HepG2 (cell line): ENCODE data around the gene CYSRT1. TPM values are rescaled to one million over a fixed set of nuclear protein-coding genes. Genes with fewer than 3 reads are reported as not detected.

Experiments used
- ATAC-seq: fragments of 200-7000 bp; cut with Tn5 transposase; 3 replicates; pipeline ENCODE4 v1.9.1; 2020; ENCODE audit warnings: mild to moderate bottlenecking, moderate library complexity
- BruUV-seq: library from RNA; stranded (reverse); fragments of 400-500 nt; replicated peaks from 2 replicates; lab custom pipeline; 2021; lab: Mats Ljungman, UMichigan
- CTCF ChIA-PET: fragments of 300-600 bp; formaldehyde crosslinking; extraction: SDS; loops from one replicate; lab custom pipeline; 2021; ENCODE audit warnings: low total read pairs, inconsistent platforms, low intra/inter-chr PET ratio; lab: Yijun Ruan, JAX
- POLR2A ChIA-PET: fragments of 350-600 bp; sonication (Branson Sonifier 250); formaldehyde crosslinking; loops from one replicate; lab custom pipeline; 2020; ENCODE audit warnings: antibody characterized with exemption, inconsistent platforms; lab: Yijun Ruan, JAX
- DNase-seq: peaks from one replicate; pipeline ENCODE4 v3.0.0-alpha.2; 2015; ENCODE audit warnings: low spot score
- FAIRE-seq: peaks from 3 replicates; lab custom pipeline; 2011; peaks lifted over from hg19 to GRCh38; lab: Jason Lieb, UNC
- H2AFZ ChIP-seq: one replicate; pipeline ENCODE4 v1.6.1; 2011; ENCODE audit warnings: low read length, inconsistent platforms
- H3K27ac ChIP-seq: fragments of 300-600 bp; 3 replicates; pipeline ENCODE4 v1.8.0; 2011; ENCODE audit warnings: mixed run types, mild to moderate bottlenecking, mixed read lengths, low read length, inconsistent platforms; ENCODE audit not compliant: insufficient read depth; ENCODE audit errors: extremely low read length
- H3K27me3 ChIP-seq, 2 experiments: fragments of 200-600 bp in 1 of 2; 2 replicates in 1 of 2; 3 replicates in 1 of 2; pipeline versions ENCODE4 v1.6.0 to v1.8.0; 2011; ENCODE audit warnings: low read length in 2 of 2, mild to moderate bottlenecking in 2 of 2, moderate library complexity in 2 of 2, inconsistent platforms in 1 of 2; ENCODE audit not compliant: insufficient read depth in 2 of 2, control insufficient read depth in 1 of 2
- H3K36me3 ChIP-seq, 2 experiments: fragments of 200-600 bp in 1 of 2; replicated peaks in 1 of 2; 2 replicates in 1 of 2; 3 replicates in 1 of 2; pipeline versions ENCODE4 v1.5.1 to v1.8.0; 2011; ENCODE audit warnings: low read length in 2 of 2, inconsistent platforms in 1 of 2; ENCODE audit not compliant: insufficient read depth in 2 of 2, control insufficient read depth in 1 of 2
- H3K4me1 ChIP-seq: 2 replicates; pipeline ENCODE4 v1.5.1; 2012; ENCODE audit warnings: low read length, inconsistent platforms; ENCODE audit not compliant: insufficient read depth
- H3K4me2 ChIP-seq: 2 replicates; pipeline ENCODE4 v1.6.0; 2011; ENCODE audit warnings: low read depth, low read length, inconsistent platforms
- H3K4me3 ChIP-seq, 3 experiments: fragments of 200-600 bp in 1 of 3; sonication (generic), shearing (Covaris generic) in 1 of 3; replicated peaks in 1 of 3; 2 replicates each; pipeline ENCODE4 v1.5.1; 2011 to 2016; ENCODE audit warnings: low read length in 3 of 3, inconsistent platforms in 2 of 3, low read depth in 2 of 3, mild to moderate bottlenecking in 2 of 3, control low read depth in 1 of 3, mixed read lengths in 1 of 3; ENCODE audit not compliant: insufficient read depth in 1 of 3
- H3K79me2 ChIP-seq: one replicate; pipeline ENCODE4 v1.6.1; 2011; ENCODE audit warnings: low read length, inconsistent platforms; ENCODE audit not compliant: insufficient read depth
- H3K9ac ChIP-seq: 2 replicates; pipeline ENCODE4 v1.6.0; 2011; ENCODE audit warnings: mild to moderate bottlenecking, low read depth, low read length, inconsistent platforms; ENCODE audit not compliant: insufficient read depth
- H3K9me3 ChIP-seq: 2 replicates; pipeline ENCODE4 v1.5.1; 2012; ENCODE audit warnings: mild to moderate bottlenecking, low read length
- H4K20me1 ChIP-seq: 2 replicates; pipeline ENCODE4 v1.6.0; 2011; ENCODE audit warnings: inconsistent platforms, mild to moderate bottlenecking, low read length, moderate library complexity; ENCODE audit not compliant: insufficient read depth
- AGO2 ChIP-seq: fragments of 200-400 bp; formaldehyde crosslinking; optimal IDR thresholded peaks from 2 replicates; pipeline ENCODE3; 2017; ENCODE audit warnings: mild to moderate bottlenecking, low read depth, low read length, moderate library complexity
- HNRNPUL1 ChIP-seq: fragments of 200-400 bp; formaldehyde crosslinking; IDR thresholded peaks from 2 replicates; pipeline ENCODE4 v1.6.1; 2017; ENCODE audit warnings: low read depth, mild to moderate bottlenecking, low read length, moderate library complexity
- MTF1 ChIP-seq: sonication (generic); formaldehyde crosslinking; IDR thresholded peaks from 2 replicates; pipeline ENCODE4 v1.5.0; 2020; ENCODE audit warnings: missing genetic modification reagents
- NAIF1 ChIP-seq: sonication (generic); formaldehyde crosslinking; IDR thresholded peaks from 2 replicates; pipeline ENCODE4 v1.5.0; 2020; ENCODE audit warnings: mild to moderate bottlenecking, missing genetic modification reagents, borderline replicate concordance
- NFE2L1 ChIP-seq: sonication (generic); formaldehyde crosslinking; IDR thresholded peaks from 2 replicates; pipeline ENCODE4 v1.4.0; 2020; ENCODE audit warnings: missing genetic modification reagents, mild to moderate bottlenecking, borderline replicate concordance
- RBM39 ChIP-seq: fragments of 200-400 bp; formaldehyde crosslinking; IDR thresholded peaks from one replicate; pipeline ENCODE4 v1.6.1; 2018; ENCODE audit warnings: antibody characterized with exemption, mild to moderate bottlenecking, low read depth, low read length; ENCODE audit not compliant: poor library complexity, severe bottlenecking
- SIX1 ChIP-seq: sonication (generic); formaldehyde crosslinking; IDR thresholded peaks from 2 replicates; pipeline ENCODE4 v1.4.0; 2020; ENCODE audit warnings: missing genetic modification reagents, borderline replicate concordance
- SMAD1 ChIP-seq: sonication (generic); formaldehyde crosslinking; IDR thresholded peaks from 2 replicates; pipeline ENCODE4 v1.4.0; 2020; ENCODE audit warnings: missing genetic modification reagents, low read depth, mild to moderate bottlenecking, borderline replicate concordance
- TBX2 ChIP-seq: sonication (generic); formaldehyde crosslinking; IDR thresholded peaks from 2 replicates; pipeline ENCODE4 v1.5.0; 2020; ENCODE audit warnings: missing genetic modification reagents, mild to moderate bottlenecking, borderline replicate concordance
- ZBTB38 ChIP-seq: sonication (generic); formaldehyde crosslinking; IDR thresholded peaks from 2 replicates; pipeline ENCODE4 v1.5.1; 2020; ENCODE audit warnings: mild to moderate bottlenecking, missing genetic modification reagents
- ZNF773 ChIP-seq: sonication (generic); formaldehyde crosslinking; IDR thresholded peaks from 2 replicates; pipeline ENCODE4 v1.4.0; 2020; ENCODE audit warnings: missing genetic modification reagents, borderline replicate concordance
- WGBS: methylation state at CpG from one replicate; pipeline ENCODE4 v1.1.6; 2017; ENCODE audit warnings: low lambda C conversion rate; 5-methylcytosine and 5-hydroxymethylcytosine counted together
- in situ Hi-C: cut with HindIII; loops from 2 replicates; pipeline ENCODE4 v1.10.0; 2017; ENCODE audit warnings: low pct_unique_long_range_greater_than_20kb; ENCODE audit not compliant: extremely low pct_ligation_motif_present
- intact Hi-C: fragments of 100-400 bp; cut with micrococcal nuclease; formaldehyde crosslinking; loops from one replicate; pipeline ENCODE4 v1.10.0; 2022; ENCODE audit not compliant: unreplicated experiment
- polyA plus RNA-seq, 8 experiments: library from polyadenylated mRNA; depleted of rRNA in 3 of 8; stranded (reverse) in 7 of 8; unstranded in 1 of 8; fragments of >200 nt; fragmentation: Illumina TruSeq in 4 of 8; extraction: Trizol in 4 of 8; gene quantifications; 2 replicates each; pipeline versions ENCODE4 v1.2.1 to v1.2.3, GENCODE V29; 2011 to 2016; ENCODE audit warnings: low read depth in 4 of 8, missing spikeins in 1 of 8, mixed read lengths in 1 of 8; ENCODE audit not compliant: insufficient read depth in 1 of 8
- total RNA-seq, 5 experiments: library from RNA; depleted of rRNA; stranded (reverse); fragments of >200 nt; fragmentation: Illumina TruSeq; extraction: Trizol; gene quantifications; 2 replicates each; pipeline ENCODE4 v1.2.3, GENCODE V29; 2016; ENCODE audit warnings: low read depth in 1 of 5
- TF ChIP-seq, protein P1 (sequence below): sonication (generic); formaldehyde crosslinking; IDR thresholded peaks from 2 replicates; pipeline ENCODE4 v1.4.0; 2020; ENCODE audit warnings: missing genetic modification reagents, mild to moderate bottlenecking, borderline replicate concordance

The CYSRT1 gene
- total and polyA plus RNA-seq, 2 of the 13 experiments (the other 11 are each of a cell fraction or from before 2014, with no cell fraction given), result 1.5 to 2.1 TPM

DNA sequence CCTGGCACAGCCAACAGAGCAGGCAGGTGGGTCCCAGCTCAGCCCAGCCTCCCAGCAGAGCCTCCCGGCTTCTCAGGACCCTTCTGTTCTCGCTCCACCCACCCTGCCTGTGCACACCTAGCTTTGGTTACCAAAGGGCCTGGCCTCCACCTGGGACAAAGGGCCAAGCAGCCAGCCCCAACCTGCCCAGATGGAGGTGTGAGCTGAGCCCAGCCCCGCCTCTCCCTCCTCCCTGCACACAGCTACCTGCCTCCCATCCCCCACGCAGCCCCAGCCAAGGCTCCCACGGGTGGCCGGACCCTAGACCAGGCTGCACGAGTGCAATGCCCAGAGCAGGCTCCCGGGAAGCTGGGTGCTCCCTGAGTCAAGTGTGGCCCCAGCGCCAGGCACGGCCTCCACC, 30.1 kb upstream of the CYSRT1 start:
- peaks cover 52% of the 10 kb centered on the region for H3K4me1 ChIP-seq
- H3K9me3 ChIP-seq, result no peaks in the 10 kb centered on the region
- no peak overlapping the region for H3K27ac ChIP-seq
- CTCF ChIA-PET, result no interaction called here
- ATAC-seq (no peak), DNase-seq (no peak), FAIRE-seq (no peak)
- in situ Hi-C loops, result no loop called here
- POLR2A ChIA-PET, result interaction anchor here (1.0 to 1.4 kb wide), 2 partner anchors 42 to 65 kb away, joined by 3 read pairs; no protein-coding TSS in a partner anchor
- no peak overlapping the region for H2AFZ ChIP-seq
- BruUV-seq, result no TSS peak
- WGBS, result 58% methylated on average over 6 of the region's 10 CpGs
- peak overlapping the region in 1 of 3 experiments; percentile 57; a peak in 2 of 6 replicates for H3K4me3 ChIP-seq
- peak overlapping the region; percentile 90; the same call in 1 of the 2 replicates for H3K4me2 ChIP-seq
- no peaks in the 10 kb centered on the region; the same call in 1 of the 2 replicates for H4K20me1 ChIP-seq
- H3K36me3 ChIP-seq, result peaks cover 8 to 14% of the 10 kb centered on the region in 2 experiments; a peak in 3 of 5 replicates
- peak overlapping the region; percentile 3; the same call in 1 of the 2 replicates for H3K9ac ChIP-seq
- no peak for TF ChIP-seq NFE2L1 (CRISPR knock-in tag)
- peak; percentile 16 for TF ChIP-seq AGO2
- intact Hi-C loops, result no loop called here
- peaks cover 48% of the 10 kb centered on the region for H3K79me2 ChIP-seq
- H3K27me3 ChIP-seq, result no peaks in the 10 kb centered on the region

DNA sequence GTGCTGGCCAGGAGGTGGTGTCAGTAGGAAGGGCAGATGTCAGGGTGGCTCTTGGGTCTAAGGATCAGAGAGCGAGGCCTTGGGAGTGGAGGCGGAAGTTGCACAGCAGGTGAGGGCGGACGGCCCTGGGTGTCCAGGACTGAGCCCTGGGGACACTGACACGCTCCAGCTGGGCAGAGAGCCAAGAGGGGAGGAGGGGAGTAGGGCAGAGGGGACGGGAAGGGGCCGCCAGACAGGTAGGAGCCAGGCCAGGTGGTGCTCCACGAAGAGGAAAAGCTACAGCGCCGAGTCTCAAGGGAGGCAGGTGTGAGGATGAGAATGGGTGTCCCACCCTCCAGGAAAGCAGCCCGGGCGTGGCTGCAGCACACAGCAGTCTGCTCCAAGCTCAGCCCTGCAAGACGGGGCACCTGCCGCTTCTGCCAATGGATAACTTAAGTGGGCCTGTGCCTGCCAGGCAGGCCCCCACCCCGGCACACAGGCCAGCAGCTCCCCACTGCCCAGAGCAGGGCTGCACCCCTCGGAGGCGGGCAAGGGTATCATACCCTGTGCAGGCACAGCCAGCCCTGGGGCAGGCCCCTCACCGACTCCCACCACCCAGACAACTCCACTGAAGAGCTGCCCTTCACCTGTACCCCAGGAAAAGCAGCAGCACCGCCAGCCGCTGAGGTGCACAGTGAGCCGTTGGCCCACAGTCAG, 29.3 kb upstream of the CYSRT1 start:
- 30% methylated on average over 7 of the region's 21 CpGs for WGBS
- no peaks in the 10 kb centered on the region for H3K27me3 ChIP-seq
- peaks cover 6 to 11% of the 10 kb centered on the region in 2 experiments; a peak in 2 of 5 replicates for H3K36me3 ChIP-seq
- peaks cover 46% of the 10 kb centered on the region for H3K4me1 ChIP-seq
- no TSS peak for BruUV-seq
- H2AFZ ChIP-seq, result no peak overlapping the region
- intact Hi-C loops, result no loop called here
- peak overlapping the region; percentile 3; the same call in 1 of the 2 replicates for H3K9ac ChIP-seq
- DNase-seq (no peak), FAIRE-seq (no peak), ATAC-seq (no peak; the same call in 1 of the 3 replicates)
- in situ Hi-C loops, result no loop called here
- H4K20me1 ChIP-seq, result no peaks in the 10 kb centered on the region; the same call in 1 of the 2 replicates
- H3K27ac ChIP-seq, result peak overlapping the region; percentile 17
- H3K4me3 ChIP-seq, result peak overlapping the region in 1 of 3 experiments; percentile 57; a peak in 3 of 6 replicates
- H3K9me3 ChIP-seq, result no peaks in the 10 kb centered on the region
- CTCF ChIA-PET, result no interaction called here
- POLR2A ChIA-PET, result interaction anchor here (0.9 to 1.4 kb wide), 5 partner anchors 14 to 68 kb away, joined by 3 to 4 read pairs (median 3); partner anchors contain the start of gene RNF224
- peaks cover 48% of the 10 kb centered on the region for H3K79me2 ChIP-seq
- H3K4me2 ChIP-seq, result peak overlapping the region; percentile 90
- TF ChIP-seq, protein P1, sequence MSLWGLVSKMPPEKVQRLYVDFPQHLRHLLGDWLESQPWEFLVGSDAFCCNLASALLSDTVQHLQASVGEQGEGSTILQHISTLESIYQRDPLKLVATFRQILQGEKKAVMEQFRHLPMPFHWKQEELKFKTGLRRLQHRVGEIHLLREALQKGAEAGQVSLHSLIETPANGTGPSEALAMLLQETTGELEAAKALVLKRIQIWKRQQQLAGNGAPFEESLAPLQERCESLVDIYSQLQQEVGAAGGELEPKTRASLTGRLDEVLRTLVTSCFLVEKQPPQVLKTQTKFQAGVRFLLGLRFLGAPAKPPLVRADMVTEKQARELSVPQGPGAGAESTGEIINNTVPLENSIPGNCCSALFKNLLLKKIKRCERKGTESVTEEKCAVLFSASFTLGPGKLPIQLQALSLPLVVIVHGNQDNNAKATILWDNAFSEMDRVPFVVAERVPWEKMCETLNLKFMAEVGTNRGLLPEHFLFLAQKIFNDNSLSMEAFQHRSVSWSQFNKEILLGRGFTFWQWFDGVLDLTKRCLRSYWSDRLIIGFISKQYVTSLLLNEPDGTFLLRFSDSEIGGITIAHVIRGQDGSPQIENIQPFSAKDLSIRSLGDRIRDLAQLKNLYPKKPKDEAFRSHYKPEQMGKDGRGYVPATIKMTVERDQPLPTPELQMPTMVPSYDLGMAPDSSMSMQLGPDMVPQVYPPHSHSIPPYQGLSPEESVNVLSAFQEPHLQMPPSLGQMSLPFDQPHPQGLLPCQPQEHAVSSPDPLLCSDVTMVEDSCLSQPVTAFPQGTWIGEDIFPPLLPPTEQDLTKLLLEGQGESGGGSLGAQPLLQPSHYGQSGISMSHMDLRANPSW, result no peak
- no peak for TF ChIP-seq HNRNPUL1
- TF ChIP-seq SMAD1, result no peak
- TF ChIP-seq TBX2 (CRISPR knock-in tag), result 0 out of 2 replicates have a peak, but pooled peaks have one; percentile 24
- TF ChIP-seq RBM39, result no peak
- no peak for TF ChIP-seq ZNF773 (CRISPR knock-in tag)
- TF ChIP-seq SIX1 (CRISPR knock-in tag), result no peak
- no peak for TF ChIP-seq MTF1 (CRISPR knock-in tag)
- TF ChIP-seq NAIF1 (CRISPR knock-in tag), result no peak
- TF ChIP-seq ZBTB38 (CRISPR knock-in tag), result peak; percentile 70
